Stomach (tissue), 4 donors: ENCODE measurements around the gene FIP1L1.

ENCODE experiments used
- CTCF ChIP-seq, 7 experiments: fragments of 450-650 bp in 4 of 7; fragments of 200-600 bp in 3 of 7; sonication (generic) in 3 of 7; IDR thresholded peaks; one replicate each; pipeline ENCODE4 v1.5.1; 2016 to 2019; ENCODE audit warnings: antibody characterized with exemption in 7 of 7, control low read depth in 2 of 7, mild to moderate bottlenecking in 1 of 7
- POLR2A ChIP-seq, 4 donors: fragments of 450-650 bp; IDR thresholded peaks; one replicate each; pipeline ENCODE4 v1.6.1; 2016; ENCODE audit warnings: antibody characterized with exemption in 4 of 4, control low read depth in 2 of 4, mild to moderate bottlenecking in 1 of 4, moderate library complexity in 1 of 4
- POLR2AphosphoS5 ChIP-seq, 3 donors: sonication (generic); formaldehyde crosslinking; IDR thresholded peaks; one replicate each; pipeline ENCODE4 v1.6.1; 2016; ENCODE audit warnings: antibody characterized with exemption in 3 of 3

- TF ChIP-seq CTCF (IDR thresholded peaks at IDR 0.05) (no peak), POLR2A (IDR thresholded peaks at IDR 0.05) (no peak), POLR2AphosphoS5 (IDR thresholded peaks at IDR 0.05) (no peak)
These were observed 686 bp downstream of the FIP1L1 start for GRCh38 chr4:53378171-53378482.
